DMS153 treated with DMSO at 0.1 percent for 48 hours (cell line): ENCODE measurements around the gene B9D1.

ENCODE experiments used
- DNase-seq: peaks from one replicate; lab custom pipeline; 2025; ENCODE audit not compliant: unreplicated experiment; lab: John Stamatoyannopoulos, UW

Gene B9D1

GRCh38 chr17:19325542-19325941 lies 37.0 kb downstream of the B9D1 start:
- no peak for DNase-seq

GRCh38 chr17:19322861-19323260 lies 39.7 kb downstream of the B9D1 start:
- no peak for DNase-seq

- no peak for DNase-seq
Observed at GRCh38 chr17:19322129-19322505, 40.4 kb downstream of the B9D1 start.

GRCh38 chr17:19321481-19322128 lies 40.9 kb downstream of the B9D1 start:
- no peak for DNase-seq

- DNase-seq: no peak
Observed at GRCh38 chr17:19320876-19321275, 41.6 kb downstream of the B9D1 start.

- DNase-seq: no peak
Observed at GRCh38 chr17:19319771-19320505, 42.6 kb downstream of the B9D1 start.

- no peak for DNase-seq
Observed at GRCh38 chr17:19318611-19319010, 43.9 kb downstream of the B9D1 start.

GRCh38 chr17:19317359-19318095 lies 45.0 kb downstream of the B9D1 start:
- DNase-seq: no peak

GRCh38 chr17:19316761-19317358 lies 45.7 kb downstream of the B9D1 start:
- DNase-seq: no peak

- DNase-seq: no peak
Observed at GRCh38 chr17:19315104-19315503, 47.4 kb downstream of the B9D1 start.

GRCh38 chr17:19313746-19314651 lies 48.5 kb downstream of the B9D1 start:
- DNase-seq: no peak

- DNase-seq: no peak
Observed at GRCh38 chr17:19313066-19313745, 49.3 kb downstream of the B9D1 start.

GRCh38 chr17:19312406-19312805 lies 50.1 kb downstream of the B9D1 start:
- DNase-seq: no peak

GRCh38 chr17:19311421-19312215 lies 50.9 kb downstream of the B9D1 start:
- no peak for DNase-seq

- DNase-seq: no peak
Observed at GRCh38 chr17:19311016-19311415, 51.5 kb downstream of the B9D1 start.

GRCh38 chr17:19310151-19310550 lies 52.4 kb downstream of the B9D1 start:
- DNase-seq: no peak

GRCh38 chr17:19309701-19310100 lies 52.8 kb downstream of the B9D1 start:
- DNase-seq: no peak

- DNase-seq: no peak
Observed at GRCh38 chr17:19308398-19308797, 54.1 kb downstream of the B9D1 start.

- DNase-seq: no peak
Observed at GRCh38 chr17:19307521-19307920, 55.0 kb downstream of the B9D1 start.
